ENCODE measurements around the gene LRP1.
A peak's percentile ranks its signal among the peaks of the same experiment; 100 is the strongest.

The LRP1 gene

DNA sequence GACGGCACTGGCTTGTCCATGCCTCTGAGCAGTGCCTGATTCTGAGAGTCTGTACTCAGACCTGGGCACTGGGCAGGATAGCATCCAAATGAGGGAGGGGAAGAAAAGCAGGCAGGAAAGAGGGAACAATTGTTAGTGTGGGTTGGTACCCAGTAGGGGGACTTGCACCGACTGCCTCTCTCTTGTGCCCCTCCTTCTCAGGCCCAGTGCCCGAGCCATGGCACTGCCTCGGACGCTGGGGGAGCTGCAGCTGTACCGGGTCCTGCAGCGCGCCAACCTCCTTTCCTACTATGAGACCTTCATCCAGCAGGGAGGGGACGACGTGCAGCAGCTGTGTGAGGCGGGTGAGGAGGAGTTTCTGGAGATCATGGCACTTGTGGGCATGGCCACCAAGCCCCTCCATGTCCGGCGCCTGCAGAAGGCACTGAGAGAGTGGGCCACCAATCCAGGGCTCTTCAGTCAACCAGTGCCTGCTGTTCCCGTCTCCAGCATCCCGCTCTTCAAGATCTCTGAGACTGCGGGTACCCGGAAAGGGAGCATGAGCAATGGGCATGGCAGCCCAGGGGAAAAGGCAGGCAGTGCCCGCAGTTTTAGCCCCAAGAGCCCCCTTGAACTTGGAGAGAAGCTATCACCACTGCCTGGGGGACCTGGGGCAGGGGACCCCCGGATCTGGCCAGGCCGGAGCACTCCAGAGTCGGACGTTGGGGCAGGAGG, 37.2 kb upstream of the LRP1 start:
- CTCF ChIA-PET: interaction anchor here (1.1 to 3.4 kb wide), 4 partner anchors 12 to 22 kb away, joined by 5 to 23 read pairs (median 6); partner anchors contain the start of genes NEMP1 and STAT6
- no peak for DNase-seq (ENCODE audit: extremely low spot score)
- POLR2A ChIA-PET: interaction anchor here (0.8 to 4.9 kb wide), 4 partner anchors 13 to 21 kb away, joined by 3 to 41 read pairs (median 17); partner anchors contain the start of genes NEMP1 and STAT6
- TF ChIP-seq SUZ12 (IDR thresholded peaks at IDR 0.05): no peak
- no peak for TF ChIP-seq ELF4 (IDR thresholded peaks at IDR 0.05)
- no peak for TF ChIP-seq BHLHE40 (IDR thresholded peaks at IDR 0.05; ENCODE audit: borderline replicate concordance)
- no peak for TF ChIP-seq NFRKB (IDR thresholded peaks at IDR 0.05)
- TF ChIP-seq ZNF384 (IDR thresholded peaks at IDR 0.05): no peak
- TF ChIP-seq FOXM1 (IDR thresholded peaks at IDR 0.05; ENCODE audit: borderline replicate concordance): no peak
- no peak for TF ChIP-seq FOXK2 (IDR thresholded peaks at IDR 0.05)
- TF ChIP-seq L3MBTL2 (conservative IDR thresholded peaks at IDR 0.05): no peak

DNA sequence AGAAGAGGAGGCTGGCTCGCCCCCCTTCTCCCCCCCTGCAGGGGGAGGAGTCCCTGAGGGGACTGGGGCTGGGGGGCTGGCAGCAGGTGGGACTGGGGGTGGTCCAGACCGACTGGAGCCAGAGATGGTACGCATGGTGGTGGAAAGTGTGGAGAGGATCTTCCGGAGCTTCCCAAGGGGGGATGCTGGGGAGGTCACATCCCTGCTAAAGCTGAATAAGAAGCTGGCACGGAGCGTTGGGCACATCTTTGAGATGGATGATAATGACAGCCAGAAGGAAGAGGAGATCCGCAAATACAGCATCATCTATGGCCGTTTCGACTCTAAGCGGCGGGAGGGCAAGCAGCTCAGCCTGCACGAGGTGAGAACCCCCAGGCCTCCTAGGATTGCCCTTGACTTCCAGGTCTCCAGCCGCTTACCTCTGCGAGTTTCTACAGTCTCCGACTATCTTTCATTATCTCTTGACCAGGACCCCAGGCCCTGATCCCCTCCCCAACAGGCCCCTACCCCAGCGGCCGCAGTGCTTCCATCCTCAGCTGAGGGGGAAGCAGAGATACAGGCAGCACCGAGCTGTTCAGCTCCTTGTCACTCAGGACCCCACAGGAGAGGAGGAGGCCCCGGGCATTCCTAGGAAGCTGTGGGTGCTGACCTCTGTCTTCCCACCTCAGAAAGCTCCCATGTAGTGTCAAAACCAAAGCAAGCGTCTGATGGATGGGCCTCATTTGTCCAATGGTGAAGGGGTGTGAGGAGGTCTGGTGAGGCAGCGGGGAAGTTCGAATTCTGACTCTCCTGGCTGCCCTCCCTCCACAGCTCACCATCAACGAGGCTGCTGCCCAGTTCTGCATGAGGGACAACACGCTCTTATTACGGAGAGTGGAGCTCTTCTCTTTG, 36.4 kb upstream of the LRP1 start:
- CTCF ChIA-PET: interaction anchor here (0.9 to 3.4 kb wide), 9 partner anchors 10 to 83 kb away, joined by 3 to 23 read pairs (median 7); partner anchors contain the start of genes NEMP1 and STAT6
- POLR2A ChIA-PET: interaction anchor here (0.7 to 4.7 kb wide), 6 partner anchors 13 to 403 kb away, joined by 3 to 23 read pairs (median 4); partner anchors contain the start of genes LRP1, NEMP1, PTGES3 and STAT6
- no peak for DNase-seq (ENCODE audit: extremely low spot score)
- no peak for TF ChIP-seq LEF1 (IDR thresholded peaks at IDR 0.05; ENCODE audit: borderline replicate concordance)

- no peak for DNase-seq (ENCODE audit: extremely low spot score)
- POLR2A ChIA-PET: interaction anchor here (0.8 to 4.7 kb wide), 4 partner anchors 14 to 36 kb away, joined by 3 to 23 read pairs (median 8); partner anchors contain the start of genes LRP1, NEMP1 and STAT6
- TF ChIP-seq TARDBP (IDR thresholded peaks at IDR 0.05): no peak
- TF ChIP-seq L3MBTL2 (conservative IDR thresholded peaks at IDR 0.05): no peak
- TF ChIP-seq FOXA1 (IDR thresholded peaks at IDR 0.05): no peak
- no peak for TF ChIP-seq ELF4 (IDR thresholded peaks at IDR 0.05)
- no peak for TF ChIP-seq ARNT (IDR thresholded peaks at IDR 0.05)
- no peak for TF ChIP-seq FOXM1 (IDR thresholded peaks at IDR 0.05; ENCODE audit: borderline replicate concordance)
- no peak for TF ChIP-seq BHLHE40 (IDR thresholded peaks at IDR 0.05; ENCODE audit: borderline replicate concordance)
Observed at GRCh38 chr12:57092529-57092862, 35.8 kb upstream of the LRP1 start.

DNA sequence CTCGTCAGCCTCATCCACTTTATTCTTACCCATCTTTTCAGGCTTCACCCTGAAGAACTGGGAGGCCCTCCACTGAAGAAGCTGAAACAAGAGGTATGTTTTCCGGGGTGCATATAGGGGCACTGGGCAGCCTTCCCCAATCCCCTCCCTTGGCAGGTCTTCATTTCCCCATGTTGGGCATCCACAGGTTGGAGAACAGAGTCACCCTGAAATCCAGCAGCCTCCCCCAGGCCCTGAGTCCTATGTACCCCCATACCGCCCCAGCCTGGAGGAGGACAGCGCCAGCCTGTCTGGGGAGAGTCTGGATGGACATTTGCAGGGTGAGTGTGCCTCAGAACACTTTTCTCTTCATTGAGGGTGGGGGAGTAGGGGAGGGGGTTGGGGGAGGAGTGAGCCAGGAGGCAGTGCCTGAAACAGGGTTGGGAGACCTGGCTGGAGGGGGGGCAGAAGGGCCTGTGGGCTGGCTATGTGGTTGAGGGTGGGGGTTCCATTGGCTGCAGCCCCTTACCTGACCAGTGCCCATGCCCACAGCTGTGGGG, 35.3 kb upstream of the LRP1 start:
- ChIA-PET CTCF (interaction anchor here (1.0 to 3.4 kb wide), 8 partner anchors 9 to 84 kb away, joined by 4 to 23 read pairs (median 7); partner anchors contain the start of genes NEMP1 and STAT6), POLR2A (interaction anchor here (1.0 to 4.7 kb wide), 4 partner anchors 14 to 24 kb away, joined by 3 to 23 read pairs (median 8); partner anchors contain the start of genes NEMP1 and STAT6)
- DNase-seq (ENCODE audit: extremely low spot score): no peak
- TF ChIP-seq NFRKB (IDR thresholded peaks at IDR 0.05): no peak
- TF ChIP-seq CTBP1 (IDR thresholded peaks at IDR 0.05; ENCODE audit: borderline replicate concordance): no peak

More at GRCh38 chr12:57092529-57092862, 35.8 kb upstream of the LRP1 start:
- CTCF ChIA-PET: interaction anchor here (0.9 to 3.4 kb wide), 9 partner anchors 9 to 84 kb away, joined by 3 to 23 read pairs (median 7); partner anchors contain the start of genes NEMP1 and STAT6

- ChIA-PET POLR2A (interaction anchor here (1.0 to 4.7 kb wide), 2 partner anchors 15 to 24 kb away, joined by 3 to 23 read pairs; partner anchors contain the start of gene NEMP1), CTCF (interaction anchor here (1.5 to 3.4 kb wide), 3 partner anchors 18 to 66 kb away, joined by 5 to 23 read pairs (median 21); partner anchors contain the start of gene STAT6)
- no peak for TF ChIP-seq ZNF384 (IDR thresholded peaks at IDR 0.05)
- no peak for TF ChIP-seq ARNT (IDR thresholded peaks at IDR 0.05)
- no peak for TF ChIP-seq SP1 (IDR thresholded peaks at IDR 0.05)
- TF ChIP-seq HDGF (IDR thresholded peaks at IDR 0.05; ENCODE audit: borderline replicate concordance): no peak
- TF ChIP-seq FOXA1 (IDR thresholded peaks at IDR 0.05): no peak
- TF ChIP-seq CTBP1 (IDR thresholded peaks at IDR 0.05; ENCODE audit: borderline replicate concordance): no peak
- no peak for TF ChIP-seq SUZ12 (IDR thresholded peaks at IDR 0.05)
- TF ChIP-seq ELF4 (IDR thresholded peaks at IDR 0.05): no peak
- TF ChIP-seq PKNOX1 (IDR thresholded peaks at IDR 0.05): no peak
- no peak for TF ChIP-seq L3MBTL2 (conservative IDR thresholded peaks at IDR 0.05)
- no peak for TF ChIP-seq BHLHE40 (IDR thresholded peaks at IDR 0.05; ENCODE audit: borderline replicate concordance)
- TF ChIP-seq NFRKB (IDR thresholded peaks at IDR 0.05): no peak
- TF ChIP-seq TARDBP (IDR thresholded peaks at IDR 0.05): no peak
- TF ChIP-seq LEF1 (IDR thresholded peaks at IDR 0.05; ENCODE audit: borderline replicate concordance): no peak
- no peak for TF ChIP-seq FOXK2 (IDR thresholded peaks at IDR 0.05)
- TF ChIP-seq FOXM1 (IDR thresholded peaks at IDR 0.05; ENCODE audit: borderline replicate concordance): no peak
- peak; percentile 60 for DNase-seq (ENCODE audit: extremely low spot score)
Observed at GRCh38 chr12:57093415-57094207, 34.7 kb upstream of the LRP1 start.

Data from HEK293T (cell line).